ENCODE results near the gene IQCK. TPM values are rescaled to one million over a fixed set of nuclear protein-coding genes. Genes with fewer than 3 reads are reported as not detected.
"Not testable (repeated sequence)": the region's sequence is repeated elsewhere in the genome, so short reads cannot be mapped to it uniquely, and the experiment has no call there.

IQCK gene
- total and polyA plus RNA-seq, 10 donors = 3.6 to 19.9 (median 7.4) TPM

DNA sequence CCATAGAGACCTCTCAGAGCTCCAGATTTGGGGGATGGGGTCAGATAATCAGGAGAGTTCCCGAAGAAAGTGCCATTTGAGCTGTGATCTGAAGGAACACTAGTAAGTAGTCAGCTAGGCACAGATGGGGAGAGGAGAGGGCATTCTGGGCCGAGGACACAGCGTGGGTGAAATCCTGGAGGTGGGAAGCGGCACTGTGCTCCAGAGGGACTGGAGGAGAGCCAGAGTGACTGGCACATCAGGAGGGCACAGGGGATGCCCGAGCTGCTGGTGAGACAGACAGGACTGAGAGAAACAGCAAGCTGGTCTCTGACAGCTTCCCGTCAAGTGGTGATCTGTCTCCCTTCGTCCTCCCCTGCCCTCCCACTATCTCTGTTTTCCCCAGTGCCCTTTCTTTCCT lies 40.7 kb upstream of the IQCK start:
- DNase-seq = no peak
- no peak overlapping the region for H3K4me3 ChIP-seq
- no peaks in the 10 kb centered on the region for H3K27me3 ChIP-seq (replicated peaks in 1 of 7)
- H3K4me1 ChIP-seq = no peaks in the 10 kb centered on the region
- no peak overlapping the region for H3K27ac ChIP-seq
- H3K9me3 ChIP-seq = no peaks in the 10 kb centered on the region
- TF ChIP-seq POLR2A (IDR thresholded peaks at IDR 0.05) (no peak), POLR2AphosphoS5 (IDR thresholded peaks at IDR 0.05) (no peak)
- TF ChIP-seq, protein P1, sequence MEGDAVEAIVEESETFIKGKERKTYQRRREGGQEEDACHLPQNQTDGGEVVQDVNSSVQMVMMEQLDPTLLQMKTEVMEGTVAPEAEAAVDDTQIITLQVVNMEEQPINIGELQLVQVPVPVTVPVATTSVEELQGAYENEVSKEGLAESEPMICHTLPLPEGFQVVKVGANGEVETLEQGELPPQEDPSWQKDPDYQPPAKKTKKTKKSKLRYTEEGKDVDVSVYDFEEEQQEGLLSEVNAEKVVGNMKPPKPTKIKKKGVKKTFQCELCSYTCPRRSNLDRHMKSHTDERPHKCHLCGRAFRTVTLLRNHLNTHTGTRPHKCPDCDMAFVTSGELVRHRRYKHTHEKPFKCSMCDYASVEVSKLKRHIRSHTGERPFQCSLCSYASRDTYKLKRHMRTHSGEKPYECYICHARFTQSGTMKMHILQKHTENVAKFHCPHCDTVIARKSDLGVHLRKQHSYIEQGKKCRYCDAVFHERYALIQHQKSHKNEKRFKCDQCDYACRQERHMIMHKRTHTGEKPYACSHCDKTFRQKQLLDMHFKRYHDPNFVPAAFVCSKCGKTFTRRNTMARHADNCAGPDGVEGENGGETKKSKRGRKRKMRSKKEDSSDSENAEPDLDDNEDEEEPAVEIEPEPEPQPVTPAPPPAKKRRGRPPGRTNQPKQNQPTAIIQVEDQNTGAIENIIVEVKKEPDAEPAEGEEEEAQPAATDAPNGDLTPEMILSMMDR (IDR thresholded peaks at IDR 0.05 in 8 of 11, conservative IDR thresholded peaks at IDR 0.05 in 3 of 11) = no peak
- WGBS, 5 donors = 85 to 94% (median 87%) methylated on average over 7 of the region's 7 CpGs
- H3K36me3 ChIP-seq = peaks cover 0 to 96% (median 26%) of the 10 kb centered on the region in 6 donors
- intact Hi-C loops (cut with DNase I; ENCODE audit: low total_unique reads) = no loop called here

DNA sequence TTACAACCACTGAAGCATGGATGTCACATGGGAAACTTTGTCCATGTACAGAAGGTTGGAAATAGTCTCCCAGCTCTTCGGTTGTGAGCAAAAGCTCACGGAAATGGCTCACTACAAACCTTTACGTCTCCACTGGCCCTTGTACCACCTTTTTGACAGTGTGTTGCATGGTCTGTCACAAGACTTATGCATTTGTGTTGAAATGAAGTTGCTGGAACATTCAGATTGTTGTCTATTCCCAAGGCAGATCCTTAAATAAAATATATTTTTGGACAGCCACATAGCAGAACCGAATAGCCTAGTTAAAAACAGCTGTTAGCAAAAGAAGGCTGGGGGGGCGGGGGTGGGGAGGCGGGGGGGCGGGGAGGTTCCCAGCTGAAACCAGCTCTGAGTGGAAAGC lies 39.3 kb upstream of the IQCK start:
- Histone ChIP-seq H3K4me1 (no peaks in the 10 kb centered on the region), H3K36me3 (peaks cover 0 to 96% (median 37%) of the 10 kb centered on the region in 6 donors), H3K4me3 (no peak overlapping the region), H3K27me3 (replicated peaks in 1 of 7) (no peaks in the 10 kb centered on the region), H3K9me3 (peaks cover 0 to 9% (median 3%) of the 10 kb centered on the region in 8 donors), H3K27ac (no peak overlapping the region)
- TF ChIP-seq POLR2AphosphoS5 (IDR thresholded peaks at IDR 0.05) (no peak), POLR2A (IDR thresholded peaks at IDR 0.05) (no peak)
- TF ChIP-seq, protein P1 (IDR thresholded peaks at IDR 0.05 in 8 of 11, conservative IDR thresholded peaks at IDR 0.05 in 3 of 11) = no peak
- 90 to 96% (median 94%) methylated on average over 7 of the region's 7 CpGs for WGBS, 5 donors
- intact Hi-C loops (cut with DNase I; ENCODE audit: low total_unique reads) = no loop called here
- DNase-seq = no peak

DNA sequence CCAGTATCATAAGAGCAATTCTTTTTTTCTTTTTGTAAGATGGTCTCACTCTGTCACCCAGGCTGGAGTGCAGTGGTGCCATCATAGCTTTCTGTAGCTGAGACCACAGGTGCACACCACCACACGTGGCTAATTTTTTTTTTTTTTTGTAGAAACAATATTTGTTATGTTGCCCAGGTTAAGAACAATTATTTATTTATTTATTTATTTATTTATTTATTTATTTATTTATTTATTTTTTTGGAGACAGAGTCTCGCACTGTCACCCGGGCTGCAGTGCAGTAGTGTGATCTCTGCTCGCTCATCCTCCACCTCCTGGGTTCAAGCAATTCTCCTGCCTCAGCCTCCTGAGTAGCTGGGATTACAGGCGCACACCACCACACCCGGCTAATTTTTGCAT lies 38.8 kb upstream of the IQCK start:
- H3K36me3 ChIP-seq = peaks cover 0 to 96% (median 40%) of the 10 kb centered on the region in 6 donors
- DNase-seq; H3K4me3 ChIP-seq; H3K27me3 ChIP-seq (replicated peaks in 1 of 7); intact Hi-C loops (cut with DNase I; ENCODE audit: low total_unique reads); H3K4me1 ChIP-seq; H3K27ac ChIP-seq: not testable (repeated sequence)
- WGBS, 5 donors = 93 to 98% (median 96%) methylated on average over 5 to 6 of the region's 6 CpGs
- peaks cover 0 to 12% (median 5%) of the 10 kb centered on the region in 8 donors for H3K9me3 ChIP-seq

GRCh38 chr16:19680881-19681340 lies 37.2 kb upstream of the IQCK start:
- H3K9me3 ChIP-seq = peaks cover 0 to 24% (median 17%) of the 10 kb centered on the region in 8 donors
- no peak overlapping the region for H3K27ac ChIP-seq
- H3K4me1 ChIP-seq = no peaks in the 10 kb centered on the region
- peaks cover 0 to 96% (median 46%) of the 10 kb centered on the region in 6 donors for H3K36me3 ChIP-seq
- no peaks in the 10 kb centered on the region for H3K27me3 ChIP-seq (replicated peaks in 1 of 7)
- TF ChIP-seq POLR2AphosphoS5 (IDR thresholded peaks at IDR 0.05) (peak in 1 of 3 donors; percentile 16), POLR2A (IDR thresholded peaks at IDR 0.05) (no peak)
- DNase-seq = no peak
- no peak overlapping the region for H3K4me3 ChIP-seq
- intact Hi-C loops (cut with DNase I; ENCODE audit: low total_unique reads) = no loop called here
- 80 to 94% (median 92%) methylated on average over 6 of the region's 6 CpGs for WGBS, 5 donors

DNA sequence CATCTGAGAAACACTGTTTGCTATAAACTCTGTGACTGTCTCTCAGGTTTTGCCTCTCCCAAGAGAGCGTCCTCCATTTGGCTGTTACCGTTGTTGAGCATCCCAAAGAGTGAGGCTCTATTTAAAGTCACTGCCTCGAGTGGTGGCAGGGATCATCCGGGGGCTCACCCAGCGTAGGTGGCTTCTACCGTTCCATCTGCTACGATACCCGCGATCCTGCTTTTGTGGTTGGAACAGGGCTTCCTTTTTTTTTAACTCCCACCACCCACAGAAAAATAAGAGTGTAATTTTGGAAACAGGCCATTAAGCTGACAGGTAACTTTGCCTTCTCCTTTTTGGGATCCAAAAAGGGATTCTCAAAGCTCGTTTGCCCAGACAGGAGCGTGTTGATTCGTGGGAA lies 36.4 kb upstream of the IQCK start:
- intact Hi-C loops (cut with DNase I; ENCODE audit: low total_unique reads) = no loop called here
- no peak overlapping the region for H3K27ac ChIP-seq
- no peaks in the 10 kb centered on the region for H3K4me1 ChIP-seq
- H3K4me3 ChIP-seq = no peak overlapping the region
- DNase-seq = no peak
- H3K27me3 ChIP-seq (replicated peaks in 1 of 7) = no peaks in the 10 kb centered on the region
- H3K9me3 ChIP-seq = peaks cover 0 to 24% (median 17%) of the 10 kb centered on the region in 8 donors
- peaks cover 0 to 96% (median 49%) of the 10 kb centered on the region in 6 donors for H3K36me3 ChIP-seq
- TF ChIP-seq, protein P1 (IDR thresholded peaks at IDR 0.05 in 8 of 11, conservative IDR thresholded peaks at IDR 0.05 in 3 of 11) = no peak
- TF ChIP-seq POLR2AphosphoS5 (IDR thresholded peaks at IDR 0.05) = no peak
- no peak for TF ChIP-seq POLR2A (IDR thresholded peaks at IDR 0.05)
- WGBS, 5 donors = 76 to 89% (median 85%) methylated on average over 12 of the region's 12 CpGs
